Measurements from ENCODE around the gene MORF4L2.
A peak's percentile ranks its signal among the peaks of the same experiment; 100 is the strongest.

MORF4L2 gene

GRCh38 chrX:103729015-103729414 lies 42.5 kb upstream of the MORF4L2 start:
- Mint-ChIP-seq H3K4me1 (peaks cover 25% of the 10 kb centered on the region), H3K9me3 (no peaks in the 10 kb centered on the region), H3K27ac (peak overlapping the region in 1 of 3 experiments; percentile 9), H3K36me3 (ENCODE audit: low read depth) (no peaks in the 10 kb centered on the region), H3K4me3 (no peak overlapping the region), H3K27me3 (ENCODE audit: low read depth) (peaks cover 18% of the 10 kb centered on the region)
- TF ChIP-seq CTCF (IDR thresholded peaks at IDR 0.05; ENCODE audit: unreplicated experiment in 3 of 3): no peak

GRCh38 chrX:103727115-103727514 lies 40.6 kb upstream of the MORF4L2 start:
- peaks cover 33% of the 10 kb centered on the region for H3K4me1 Mint-ChIP-seq
- H3K36me3 Mint-ChIP-seq (ENCODE audit: low read depth): no peaks in the 10 kb centered on the region
- peaks cover 18% of the 10 kb centered on the region for H3K27me3 Mint-ChIP-seq (ENCODE audit: low read depth)
- H3K9me3 Mint-ChIP-seq: no peaks in the 10 kb centered on the region
- H3K4me3 Mint-ChIP-seq: no peak overlapping the region
- H3K27ac Mint-ChIP-seq: no peak overlapping the region
- TF ChIP-seq CTCF (IDR thresholded peaks at IDR 0.05; ENCODE audit: unreplicated experiment in 3 of 3): no peak

GRCh38 chrX:103726477-103726876 lies 40.0 kb upstream of the MORF4L2 start:
- Mint-ChIP-seq H3K36me3 (ENCODE audit: low read depth) (no peaks in the 10 kb centered on the region), H3K9me3 (no peaks in the 10 kb centered on the region), H3K4me3 (no peak overlapping the region), H3K4me1 (peaks cover 36% of the 10 kb centered on the region), H3K27me3 (ENCODE audit: low read depth) (peaks cover 18% of the 10 kb centered on the region), H3K27ac (no peak overlapping the region)
- no peak for TF ChIP-seq CTCF (IDR thresholded peaks at IDR 0.05; ENCODE audit: unreplicated experiment in 3 of 3)

GRCh38 chrX:103722505-103722904 lies 36.0 kb upstream of the MORF4L2 start:
- H3K27ac Mint-ChIP-seq: no peak overlapping the region
- no peak for TF ChIP-seq CTCF (IDR thresholded peaks at IDR 0.05; ENCODE audit: unreplicated experiment in 3 of 3)
- H3K36me3 Mint-ChIP-seq (ENCODE audit: low read depth): no peaks in the 10 kb centered on the region
- H3K4me1 Mint-ChIP-seq: peaks cover 14% of the 10 kb centered on the region
- peaks cover 7% of the 10 kb centered on the region for H3K27me3 Mint-ChIP-seq (ENCODE audit: low read depth)
- H3K4me3 Mint-ChIP-seq: no peak overlapping the region
- H3K9me3 Mint-ChIP-seq: no peaks in the 10 kb centered on the region

- no peak for TF ChIP-seq CTCF (IDR thresholded peaks at IDR 0.05; ENCODE audit: unreplicated experiment in 3 of 3)
- Mint-ChIP-seq H3K9me3 (no peaks in the 10 kb centered on the region), H3K4me3 (no peak overlapping the region), H3K4me1 (peaks cover 21% of the 10 kb centered on the region), H3K27me3 (ENCODE audit: low read depth) (peaks cover 3% of the 10 kb centered on the region), H3K27ac (no peak overlapping the region), H3K36me3 (ENCODE audit: low read depth) (no peaks in the 10 kb centered on the region)
Measured at GRCh38 chrX:103718120-103718519, 31.6 kb upstream of the MORF4L2 start.

- Mint-ChIP-seq H3K36me3 (ENCODE audit: low read depth) (no peaks in the 10 kb centered on the region), H3K4me1 (peaks cover 12% of the 10 kb centered on the region), H3K27ac (peak overlapping the region in 1 of 3 experiments; percentile 1), H3K4me3 (no peak overlapping the region), H3K27me3 (ENCODE audit: low read depth) (peaks cover 3% of the 10 kb centered on the region), H3K9me3 (no peaks in the 10 kb centered on the region)
- no peak for TF ChIP-seq CTCF (IDR thresholded peaks at IDR 0.05; ENCODE audit: unreplicated experiment in 3 of 3)
Measured at GRCh38 chrX:103716962-103717361, 30.5 kb upstream of the MORF4L2 start.
